Ramos (cell line): ENCODE results near the gene SLC6A5.

Experiments used
- in situ Hi-C: fragments of 300-500 bp; cut with MboI; formaldehyde crosslinking; loops from one replicate; pipeline ENCODE4 v1.14.3; 2022; ENCODE audit warnings: low sequenced_read_pairs; ENCODE audit not compliant: unreplicated experiment

Gene SLC6A5

GRCh38 chr11:20595101-20595500, 4.3 kb upstream of the SLC6A5 start:
- in situ Hi-C loops = no loop called here

DNA sequence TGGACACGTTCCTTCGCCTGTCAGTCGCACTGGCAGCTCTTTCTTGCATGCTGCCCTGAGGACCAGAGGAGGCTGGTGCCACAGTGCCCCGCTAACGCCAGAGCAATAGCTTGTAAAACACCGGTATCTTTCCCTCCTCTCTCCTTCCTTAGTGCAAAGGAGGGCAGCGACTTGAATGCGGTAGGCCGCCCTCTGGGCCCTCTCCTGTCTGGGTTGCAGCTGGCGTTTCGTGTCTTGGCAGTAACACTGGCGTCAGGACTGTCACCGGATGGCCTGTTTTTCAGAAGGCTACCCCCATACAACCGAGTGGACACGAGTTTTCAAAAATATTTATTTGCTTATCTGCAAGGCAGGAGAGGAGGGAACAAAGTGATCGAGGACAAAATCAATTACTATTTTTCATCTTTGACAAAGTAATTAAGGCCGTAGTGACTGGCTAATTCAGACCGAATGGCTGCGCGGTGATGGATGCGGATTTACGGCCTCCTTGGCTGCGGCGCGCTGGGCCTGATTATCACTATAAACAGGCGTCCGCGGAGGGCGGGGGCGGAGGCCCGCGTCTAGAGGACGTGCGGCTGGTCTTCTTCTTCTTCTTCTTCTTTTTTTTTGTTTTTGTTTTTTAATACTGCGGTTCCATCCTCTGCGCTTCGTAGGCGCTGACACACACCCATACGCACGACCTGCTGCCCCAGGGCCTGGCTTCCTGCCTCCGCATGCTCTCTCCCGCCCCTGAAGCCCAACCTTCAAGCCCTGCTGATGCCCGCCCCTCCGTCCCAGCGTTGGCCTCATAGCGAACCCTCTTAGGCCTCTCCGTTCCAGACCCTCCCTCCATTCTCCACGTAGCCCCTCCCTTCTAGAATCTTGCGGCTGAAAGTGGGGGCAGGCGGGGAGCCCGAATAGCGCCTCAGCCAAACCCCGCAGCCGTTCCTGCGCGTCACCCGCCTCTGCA, 2.9 kb upstream of the SLC6A5 start:
- in situ Hi-C loops = no loop called here

- in situ Hi-C loops = no loop called here
Measured at GRCh38 chr11:20597154-20597679, 2.2 kb upstream of the SLC6A5 start.

- in situ Hi-C loops = no loop called here
Measured at GRCh38 chr11:20597680-20598484, 1.5 kb upstream of the SLC6A5 start.

GRCh38 chr11:20598492-20598891, 916 bp upstream of the SLC6A5 start:
- in situ Hi-C loops = no loop called here

DNA sequence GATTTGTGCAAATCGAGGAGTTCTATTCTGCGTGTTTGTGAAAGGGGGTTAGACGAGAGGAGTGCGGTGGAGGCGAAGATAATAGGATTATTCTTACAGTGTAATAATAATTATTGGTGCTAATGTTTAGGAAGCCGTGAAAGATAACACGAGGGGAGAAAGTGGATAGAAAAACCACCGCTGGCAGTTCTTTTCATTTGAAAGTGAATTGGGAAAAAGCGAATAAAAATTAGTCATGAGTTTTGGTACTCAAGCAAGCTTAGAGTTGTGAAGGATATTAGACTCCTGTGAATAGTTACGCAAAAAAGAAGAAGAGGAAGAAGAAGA, 575 bp downstream of the SLC6A5 start:
- in situ Hi-C loops = no loop called here

DNA sequence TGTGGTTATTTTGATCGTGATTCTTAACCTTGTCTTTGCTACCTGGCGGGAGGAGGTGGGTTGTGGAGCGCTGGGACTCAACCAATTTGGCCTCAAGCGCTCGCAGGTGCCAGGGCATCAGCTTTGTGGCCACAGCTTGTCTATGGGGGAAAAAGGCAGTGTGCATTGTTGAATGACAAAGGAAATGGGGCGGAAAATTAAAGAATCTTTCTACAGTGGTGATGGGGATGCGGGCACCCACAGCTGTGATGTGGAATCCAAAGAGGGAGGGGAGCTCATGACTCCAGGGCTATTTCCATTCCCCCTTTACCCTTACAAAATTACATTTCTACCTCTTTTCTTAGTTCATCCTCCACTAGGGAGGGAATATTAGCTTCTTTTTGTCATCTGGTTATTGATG, 1.1 kb downstream of the SLC6A5 start:
- in situ Hi-C loops = no loop called here

GRCh38 chr11:20601221-20601914, 2.0 kb downstream of the SLC6A5 start:
- in situ Hi-C loops = no loop called here

- in situ Hi-C loops = no loop called here
Measured at GRCh38 chr11:20604295-20604803, 4.9 kb downstream of the SLC6A5 start.

GRCh38 chr11:20604864-20605601, 5.6 kb downstream of the SLC6A5 start:
- in situ Hi-C loops = no loop called here

DNA sequence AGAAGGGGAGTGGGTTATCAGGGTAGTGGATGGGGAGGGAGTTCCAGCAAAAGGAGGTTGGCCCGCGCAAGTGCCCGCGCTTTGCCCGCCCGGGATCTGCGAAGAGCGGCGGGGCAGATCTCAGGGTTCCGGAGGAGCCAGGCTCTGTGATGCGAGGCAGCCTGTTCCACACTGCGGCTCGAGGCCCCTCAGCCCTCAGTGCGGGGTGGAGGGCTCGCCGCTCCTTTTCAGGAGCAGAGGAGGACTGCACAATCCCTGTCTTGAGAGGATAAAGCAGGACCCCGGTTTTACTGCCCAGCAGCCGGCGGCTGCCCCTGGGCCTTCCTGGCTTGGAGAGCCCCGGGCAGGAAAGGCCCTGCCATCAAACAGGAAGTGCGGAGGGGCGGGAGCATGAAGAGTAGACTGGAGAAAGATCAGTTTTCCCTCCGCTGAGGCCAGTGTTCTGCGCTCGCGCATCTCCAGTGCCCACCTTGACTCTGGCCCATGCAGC, 6.2 kb downstream of the SLC6A5 start:
- in situ Hi-C loops = no loop called here

DNA sequence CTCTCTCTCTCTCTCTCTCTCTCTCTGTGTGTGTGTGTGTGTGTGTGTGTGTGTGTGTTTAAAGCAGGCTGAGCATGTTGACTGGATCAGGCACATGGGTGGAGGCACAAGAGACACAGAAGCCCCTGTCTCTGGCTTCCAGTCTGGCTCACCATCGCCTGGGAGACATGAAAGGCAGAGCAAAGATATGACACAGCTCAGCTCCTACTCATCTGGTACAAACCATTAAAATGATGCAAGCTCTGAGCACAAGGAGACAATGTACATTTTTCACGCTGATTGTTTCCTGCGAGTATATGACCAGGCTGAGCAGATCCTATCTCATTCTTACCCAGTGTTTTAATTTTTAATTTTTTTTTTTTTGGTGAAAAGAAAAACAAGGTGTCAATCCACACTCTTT, 9.5 kb downstream of the SLC6A5 start:
- in situ Hi-C loops = no loop called here

DNA sequence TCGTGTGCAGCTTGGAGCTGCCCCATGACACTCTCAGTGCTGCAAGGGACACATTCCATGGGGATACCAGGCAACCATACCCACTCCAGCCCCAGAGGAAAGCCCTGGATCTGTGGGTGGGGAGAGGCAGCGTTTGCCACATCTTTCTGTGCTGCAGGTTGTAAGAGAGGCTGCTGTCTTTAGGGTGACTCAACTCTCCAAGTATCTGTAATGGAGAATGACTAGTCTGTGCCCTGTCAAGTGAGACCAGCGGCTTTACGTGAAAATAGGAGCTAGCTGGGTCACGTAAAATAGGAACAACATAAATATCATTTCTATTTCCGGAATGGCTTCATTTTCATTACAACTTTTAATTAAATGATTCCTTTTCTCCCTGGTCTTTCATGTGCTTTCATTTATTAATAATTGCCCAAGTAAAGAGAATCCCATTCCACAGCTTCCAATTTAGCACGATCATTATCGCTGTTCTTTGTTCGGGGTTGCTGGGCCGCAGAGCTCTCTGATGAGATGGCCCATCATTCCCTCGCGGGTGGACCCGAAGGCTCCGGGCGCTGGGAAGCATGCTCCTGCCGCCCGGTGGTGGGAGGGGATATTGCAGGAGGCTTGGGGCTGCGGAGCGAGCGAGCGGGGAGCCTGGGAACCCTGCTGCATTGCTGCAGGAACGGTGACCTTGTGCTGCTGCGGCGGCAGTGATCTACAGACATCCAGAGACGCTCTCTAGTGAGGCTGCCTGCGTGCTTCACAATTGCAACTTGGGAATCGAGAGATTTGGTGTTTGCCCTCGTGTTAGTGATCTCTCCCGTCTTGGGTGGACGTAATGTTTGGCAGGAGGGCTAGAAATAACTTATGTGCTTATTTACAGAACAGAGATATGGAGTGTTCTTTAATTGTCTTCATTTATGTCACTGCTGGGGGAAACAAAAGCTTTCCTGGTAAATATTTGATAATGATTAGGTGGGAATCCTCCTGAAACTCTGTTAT, 10.6 kb downstream of the SLC6A5 start:
- in situ Hi-C loops = no loop called here

DNA sequence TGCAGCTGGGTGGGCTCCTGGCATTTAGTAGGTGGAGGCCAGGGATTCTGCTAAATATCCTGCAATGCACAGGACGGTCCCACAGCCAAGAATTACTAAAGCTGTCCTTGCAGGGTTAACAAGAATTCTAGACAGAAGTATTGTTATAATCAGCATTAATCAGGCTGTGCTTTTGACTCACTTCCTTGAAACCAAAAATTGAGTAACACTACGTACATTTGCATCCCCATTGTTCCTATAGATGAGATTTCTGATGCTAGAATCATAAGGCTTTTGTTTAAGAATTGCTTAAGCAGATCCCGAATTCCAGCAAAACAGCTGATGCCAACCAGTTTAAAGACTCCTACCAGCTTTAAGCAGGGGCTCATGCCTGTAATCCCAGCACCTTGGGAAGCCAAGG, 11.4 kb downstream of the SLC6A5 start:
- in situ Hi-C loops = no loop called here

DNA sequence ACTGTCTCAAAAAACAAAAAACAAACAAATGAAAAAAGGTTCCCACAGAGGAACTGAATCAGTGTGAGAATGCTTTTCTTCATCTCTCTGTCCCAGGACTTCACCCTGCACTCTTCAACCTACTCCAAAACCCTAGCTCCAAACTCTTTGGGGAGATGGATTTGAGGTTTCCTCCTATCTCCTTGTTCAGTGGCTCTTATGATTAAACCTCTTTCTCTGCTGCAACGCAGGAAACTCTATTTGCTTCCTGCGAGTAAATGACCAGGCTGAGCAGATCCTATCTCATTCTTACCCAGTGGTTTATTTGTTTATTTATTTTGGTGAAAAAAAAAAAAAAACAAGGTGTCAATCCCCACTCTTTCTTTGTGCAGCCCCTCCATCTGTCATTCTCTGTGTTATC, 12.0 kb downstream of the SLC6A5 start:
- in situ Hi-C loops = no loop called here

GRCh38 chr11:20611892-20612291, 12.5 kb downstream of the SLC6A5 start:
- in situ Hi-C loops = no loop called here

DNA sequence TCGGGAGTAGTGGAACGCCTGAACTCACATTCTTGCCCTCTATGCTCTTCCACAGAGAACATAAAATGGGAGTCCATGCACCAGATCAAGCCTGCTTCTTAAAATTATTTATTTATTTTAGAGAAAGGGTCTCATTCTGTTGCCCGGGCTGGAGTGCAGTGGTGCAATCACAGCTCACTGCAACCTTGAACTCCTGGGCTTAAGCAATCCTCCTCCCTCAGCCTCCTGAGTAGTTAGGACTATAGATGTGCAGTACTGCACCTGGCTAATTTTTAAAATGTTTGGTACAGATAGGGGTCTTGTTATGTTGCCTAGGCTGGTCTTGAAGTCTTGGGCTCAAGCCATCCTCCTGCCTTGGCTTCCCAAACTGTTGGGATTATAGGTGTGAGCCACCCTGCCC, 13.0 kb downstream of the SLC6A5 start:
- in situ Hi-C loops = no loop called here

- in situ Hi-C loops = no loop called here
Measured at GRCh38 chr11:20616920-20617319, 17.5 kb downstream of the SLC6A5 start.
